ENCODE data around the gene ANXA11.

Gene ANXA11

GRCh38 chr10:80165173-80165572, 40.2 kb downstream of the ANXA11 start:
- DNase-seq (ENCODE audit: low read depth) = no peak

- no peak for DNase-seq (ENCODE audit: low read depth)
Measured at GRCh38 chr10:80164596-80164995, 40.7 kb downstream of the ANXA11 start.

- DNase-seq (ENCODE audit: low read depth) = no peak
Measured at GRCh38 chr10:80163741-80164341, 41.5 kb downstream of the ANXA11 start.

GRCh38 chr10:80161321-80162083, 43.8 kb downstream of the ANXA11 start:
- DNase-seq (ENCODE audit: low read depth) = no peak

- DNase-seq (ENCODE audit: low read depth) = no peak
Measured at GRCh38 chr10:80160361-80161320, 44.7 kb downstream of the ANXA11 start.

- DNase-seq (ENCODE audit: low read depth) = no peak
Measured at GRCh38 chr10:80159166-80159873, 46.0 kb downstream of the ANXA11 start.

GRCh38 chr10:80158598-80159127, 46.7 kb downstream of the ANXA11 start:
- no peak for DNase-seq (ENCODE audit: low read depth)

GRCh38 chr10:80158126-80158525, 47.2 kb downstream of the ANXA11 start:
- DNase-seq (ENCODE audit: low read depth) = no peak

- DNase-seq (ENCODE audit: low read depth) = no peak
Measured at GRCh38 chr10:80157561-80157960, 47.8 kb downstream of the ANXA11 start.

GRCh38 chr10:80156216-80156615, 49.1 kb downstream of the ANXA11 start:
- DNase-seq (ENCODE audit: low read depth) = no peak

- DNase-seq (ENCODE audit: low read depth) = no peak
Measured at GRCh38 chr10:80155696-80156215, 49.6 kb downstream of the ANXA11 start.

- no peak for DNase-seq (ENCODE audit: low read depth)
Measured at GRCh38 chr10:80154978-80155695, 50.2 kb downstream of the ANXA11 start.

GRCh38 chr10:80154626-80154977, 50.7 kb downstream of the ANXA11 start:
- no peak for DNase-seq (ENCODE audit: low read depth)

GRCh38 chr10:80153460-80153859, 51.9 kb downstream of the ANXA11 start:
- DNase-seq (ENCODE audit: low read depth) = no peak

- DNase-seq (ENCODE audit: low read depth) = no peak
Measured at GRCh38 chr10:80152820-80153219, 52.5 kb downstream of the ANXA11 start.

GRCh38 chr10:80150172-80150571, 55.2 kb downstream of the ANXA11 start:
- DNase-seq (ENCODE audit: low read depth) = no peak

- DNase-seq (ENCODE audit: low read depth) = no peak
Measured at GRCh38 chr10:80149123-80149522, 56.2 kb downstream of the ANXA11 start.

- no peak for DNase-seq (ENCODE audit: low read depth)
Measured at GRCh38 chr10:80148166-80148805, 57.1 kb downstream of the ANXA11 start.

GRCh38 chr10:80146918-80147317, 58.4 kb downstream of the ANXA11 start:
- no peak for DNase-seq (ENCODE audit: low read depth)

Measured in T follicular helper cell (primary cell).